Measurements from ENCODE around the gene SLC35E3. TPM values are rescaled to one million over a fixed set of nuclear protein-coding genes. Genes with fewer than 3 reads are reported as not detected.

The SLC35E3 gene
- total and polyA plus RNA-seq, 10 donors: 4.8 to 16.1 (median 6.4) TPM

- peaks cover 0 to 22% (median 8%) of the 10 kb centered on the region in 6 donors for H3K4me1 ChIP-seq
- intact Hi-C loops (cut with DNase I; ENCODE audit: low total_unique reads): no loop called here
- WGBS, 5 donors: 89 to 97% (median 94%) methylated on average over 5 of the region's 5 CpGs
Measured at GRCh38 chr12:68773582-68773981, 27.6 kb downstream of the SLC35E3 start.

GRCh38 chr12:68775121-68775630 lies 29.2 kb downstream of the SLC35E3 start:
- H3K36me3 ChIP-seq: no peaks in the 10 kb centered on the region
- 87 to 94% (median 91%) methylated on average over 7 of the region's 7 CpGs for WGBS, 5 donors
- intact Hi-C loops (cut with DNase I; ENCODE audit: low total_unique reads): no loop called here
- TF ChIP-seq POLR2AphosphoS5 (IDR thresholded peaks at IDR 0.05) (no peak), CTCF (IDR thresholded peaks at IDR 0.05 in 8 of 11, conservative IDR thresholded peaks at IDR 0.05 in 3 of 11) (no peak), POLR2A (IDR thresholded peaks at IDR 0.05) (no peak)
- H3K4me1 ChIP-seq: peaks cover 0 to 22% (median 8%) of the 10 kb centered on the region in 6 donors
- DNase-seq: no peak
- H3K4me3 ChIP-seq: no peak overlapping the region
- no peaks in the 10 kb centered on the region for H3K27me3 ChIP-seq (replicated peaks in 1 of 7)
- H3K9me3 ChIP-seq: no peaks in the 10 kb centered on the region
- no peak overlapping the region for H3K27ac ChIP-seq

More at GRCh38 chr12:68773582-68773981, 27.6 kb downstream of the SLC35E3 start:
- no peaks in the 10 kb centered on the region for H3K27me3 ChIP-seq (replicated peaks in 1 of 7)
- no peaks in the 10 kb centered on the region for H3K36me3 ChIP-seq
- no peak for DNase-seq
- no peak overlapping the region for H3K4me3 ChIP-seq
- no peaks in the 10 kb centered on the region for H3K9me3 ChIP-seq
- H3K27ac ChIP-seq: peak overlapping the region in 3 of 8 donors; percentile 22 to 57 (median 53)
- TF ChIP-seq CTCF (IDR thresholded peaks at IDR 0.05 in 8 of 11, conservative IDR thresholded peaks at IDR 0.05 in 3 of 11) (no peak), POLR2AphosphoS5 (IDR thresholded peaks at IDR 0.05) (no peak), POLR2A (IDR thresholded peaks at IDR 0.05) (no peak)

GRCh38 chr12:68776976-68777610 lies 31.1 kb downstream of the SLC35E3 start:
- H3K9me3 ChIP-seq: no peaks in the 10 kb centered on the region
- DNase-seq: no peak
- H3K27me3 ChIP-seq (replicated peaks in 1 of 7): no peaks in the 10 kb centered on the region
- intact Hi-C loops (cut with DNase I; ENCODE audit: low total_unique reads): no loop called here
- H3K4me1 ChIP-seq: peaks cover 0 to 22% (median 8%) of the 10 kb centered on the region in 6 donors
- H3K4me3 ChIP-seq: no peak overlapping the region
- H3K36me3 ChIP-seq: no peaks in the 10 kb centered on the region
- TF ChIP-seq POLR2A (IDR thresholded peaks at IDR 0.05): no peak
- TF ChIP-seq POLR2AphosphoS5 (IDR thresholded peaks at IDR 0.05): no peak
- TF ChIP-seq CTCF (IDR thresholded peaks at IDR 0.05 in 8 of 11, conservative IDR thresholded peaks at IDR 0.05 in 3 of 11): no peak
- no peak overlapping the region for H3K27ac ChIP-seq
- WGBS, 5 donors: 78 to 89% (median 86%) methylated on average over 5 of the region's 5 CpGs

- intact Hi-C loops (cut with DNase I; ENCODE audit: low total_unique reads): no loop called here
- Histone ChIP-seq H3K36me3 (no peaks in the 10 kb centered on the region), H3K4me1 (peaks cover 0 to 8% (median 3%) of the 10 kb centered on the region in 6 donors), H3K27me3 (replicated peaks in 1 of 7) (no peaks in the 10 kb centered on the region), H3K4me3 (no peak overlapping the region), H3K9me3 (no peaks in the 10 kb centered on the region), H3K27ac (no peak overlapping the region)
- TF ChIP-seq POLR2A (IDR thresholded peaks at IDR 0.05): no peak
- TF ChIP-seq POLR2AphosphoS5 (IDR thresholded peaks at IDR 0.05): no peak
- no peak for TF ChIP-seq CTCF (IDR thresholded peaks at IDR 0.05 in 8 of 11, conservative IDR thresholded peaks at IDR 0.05 in 3 of 11)
- DNase-seq: no peak
Measured at GRCh38 chr12:68779280-68779679, 33.3 kb downstream of the SLC35E3 start.

Measured in spleen (tissue), 11 donors.